ENCODE results near the gene TLE7.

Gene TLE7

GRCh38 chr16:71448274-71448866, 6.5 kb upstream of the TLE7 start:
- DNase-seq = no peak

- no peak for DNase-seq
Measured at GRCh38 chr16:71443714-71444113, 1.9 kb upstream of the TLE7 start.

DNA sequence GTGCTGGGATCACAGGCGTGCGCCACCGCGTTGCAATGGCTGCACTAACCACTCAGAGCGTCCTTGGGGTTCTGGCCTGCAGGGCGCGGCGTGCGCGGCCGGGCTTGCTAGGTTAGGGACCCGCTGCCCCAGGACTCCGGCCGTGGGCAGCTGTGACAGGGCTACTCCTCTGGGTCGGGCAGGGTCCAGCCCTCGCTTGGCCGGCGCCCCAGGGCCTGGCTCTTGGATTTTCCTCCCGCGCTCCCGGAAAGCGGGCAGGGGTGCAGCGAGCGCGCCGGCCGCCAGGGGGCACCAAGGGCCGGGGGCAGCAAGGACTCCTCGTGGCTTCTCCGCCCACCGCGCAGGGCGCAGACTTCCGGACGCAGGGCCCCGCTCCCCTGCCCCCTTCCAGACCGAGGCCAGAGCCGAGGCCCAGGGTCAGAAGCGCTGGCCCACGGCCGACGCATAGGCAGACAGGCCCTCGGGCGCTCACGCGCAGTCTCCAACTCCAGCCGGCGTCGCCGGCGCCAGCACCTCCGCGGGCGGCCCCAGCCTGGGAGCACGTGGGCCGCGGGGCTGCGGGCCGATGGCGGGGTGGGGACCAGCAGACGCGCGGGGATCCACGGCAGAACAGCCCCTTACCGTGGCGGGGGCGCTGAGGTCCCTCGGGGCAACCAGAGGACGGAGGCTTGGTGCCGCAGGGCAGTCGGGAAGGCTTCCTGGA, 355 bp downstream of the TLE7 start:
- DNase-seq = no peak

DNA sequence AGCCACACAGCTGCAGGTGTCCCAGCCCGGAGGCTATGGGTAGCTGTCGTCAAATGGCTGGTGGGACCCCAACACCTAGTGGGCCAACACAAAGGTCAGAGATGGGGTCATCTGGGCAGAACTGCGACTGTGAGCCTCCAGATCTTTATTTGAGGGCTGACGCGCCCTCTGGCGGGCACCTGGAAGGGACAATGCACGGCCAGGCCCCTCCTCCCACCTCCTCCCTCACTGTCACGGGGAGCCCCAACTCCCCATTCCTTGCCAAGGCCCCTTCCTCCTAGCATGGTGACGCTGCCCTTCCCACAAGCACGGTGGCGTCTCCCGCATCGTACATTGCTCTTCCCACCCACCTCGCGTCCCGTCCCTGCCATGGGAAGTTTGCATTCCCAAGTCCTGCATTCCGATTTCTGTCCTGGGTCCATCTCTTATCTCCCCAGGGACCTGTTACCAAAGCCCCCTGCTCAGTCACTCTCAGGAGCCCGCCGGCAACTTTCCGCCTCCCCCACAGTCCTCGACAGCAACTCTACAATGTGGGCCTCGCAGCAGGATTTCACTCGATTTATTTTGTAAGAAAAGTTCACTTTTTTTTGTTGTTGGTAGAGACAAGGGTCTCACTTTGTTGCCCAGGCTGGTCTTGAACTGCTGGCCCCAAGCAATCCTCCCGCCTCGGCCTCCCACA, 1.0 kb downstream of the TLE7 start:
- no peak for DNase-seq

DNA sequence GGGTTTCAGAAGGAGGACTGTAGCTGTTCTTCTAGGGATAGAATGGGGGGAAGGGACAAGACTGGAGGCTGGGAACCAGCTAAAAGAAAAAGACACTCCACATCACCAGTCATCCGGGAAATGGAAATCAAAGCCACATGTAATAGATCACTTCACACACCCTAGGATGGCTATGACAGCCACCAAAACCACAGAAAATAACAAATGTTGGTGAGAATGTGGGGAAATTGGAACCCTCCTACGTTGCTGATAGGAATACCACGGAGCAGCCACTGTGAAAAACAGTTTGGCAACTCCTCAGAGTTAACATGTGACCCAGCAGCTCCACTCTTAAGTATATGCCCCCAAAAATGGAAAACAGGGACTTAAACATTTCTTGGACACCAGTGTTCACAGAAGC, 2.3 kb downstream of the TLE7 start:
- no peak for DNase-seq

GRCh38 chr16:71436473-71436872, 5.4 kb downstream of the TLE7 start:
- DNase-seq = no peak

- no peak for DNase-seq
Measured at GRCh38 chr16:71432906-71433305, 8.9 kb downstream of the TLE7 start.

DNA sequence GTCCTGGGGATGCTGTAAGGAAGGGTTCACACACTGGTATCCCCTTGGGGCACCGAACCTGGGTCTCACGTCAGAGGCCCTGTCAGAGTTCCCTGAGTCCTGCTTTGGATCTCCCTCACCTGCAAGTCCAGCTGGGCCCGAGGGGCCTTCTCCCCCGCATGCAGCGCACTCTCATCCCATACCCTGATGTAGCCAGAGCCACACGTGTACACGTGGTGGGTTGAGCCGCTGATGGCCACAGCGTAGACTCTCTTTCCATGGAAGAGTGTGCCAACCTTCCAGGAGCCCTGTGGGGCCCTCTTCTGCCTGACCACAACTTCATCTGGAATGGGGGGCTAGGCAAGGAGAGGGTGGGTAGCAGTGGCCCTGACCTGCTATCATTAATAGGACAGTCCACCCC, 9.9 kb downstream of the TLE7 start:
- DNase-seq = no peak

- DNase-seq = no peak
Measured at GRCh38 chr16:71431176-71431575, 10.7 kb downstream of the TLE7 start.

DNA sequence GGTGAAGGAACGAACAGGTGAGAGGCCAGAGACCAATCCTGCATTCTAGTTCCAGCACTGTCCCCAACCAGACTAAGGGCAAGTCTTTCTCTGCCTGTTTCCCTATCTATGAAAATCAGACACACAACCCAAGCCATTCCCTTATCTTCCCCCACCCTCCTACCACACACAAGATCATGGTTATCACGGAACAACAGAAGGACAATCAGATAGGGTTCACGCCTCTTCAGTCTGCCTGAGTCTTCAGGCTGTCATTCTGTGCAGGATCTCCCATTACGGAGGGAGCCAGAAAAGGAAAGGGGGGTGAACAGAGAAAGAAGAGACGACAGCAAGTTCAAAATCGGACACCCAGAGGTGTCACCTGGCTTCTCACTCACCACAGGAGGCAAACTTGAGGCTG, 11.1 kb downstream of the TLE7 start:
- no peak for DNase-seq

DNA sequence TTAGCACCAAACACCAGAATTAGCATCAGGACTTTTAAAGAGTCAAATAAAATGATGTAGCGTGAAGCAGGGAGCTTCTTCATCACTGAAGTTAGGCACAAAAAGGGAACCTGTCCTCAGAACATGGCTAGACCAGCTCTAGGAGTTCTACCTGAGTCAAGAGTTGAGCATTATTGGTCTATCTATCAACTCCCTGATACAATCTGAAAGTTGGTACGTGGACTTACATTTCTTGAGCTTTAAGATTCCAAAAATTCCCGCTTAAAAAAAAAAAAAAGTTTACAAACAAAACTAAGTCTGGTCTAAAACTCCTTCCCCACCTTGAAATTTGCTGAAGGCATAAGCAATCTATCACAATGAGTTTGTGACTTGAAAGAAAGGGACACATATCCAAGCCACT, 12.3 kb downstream of the TLE7 start:
- DNase-seq = no peak

DNA sequence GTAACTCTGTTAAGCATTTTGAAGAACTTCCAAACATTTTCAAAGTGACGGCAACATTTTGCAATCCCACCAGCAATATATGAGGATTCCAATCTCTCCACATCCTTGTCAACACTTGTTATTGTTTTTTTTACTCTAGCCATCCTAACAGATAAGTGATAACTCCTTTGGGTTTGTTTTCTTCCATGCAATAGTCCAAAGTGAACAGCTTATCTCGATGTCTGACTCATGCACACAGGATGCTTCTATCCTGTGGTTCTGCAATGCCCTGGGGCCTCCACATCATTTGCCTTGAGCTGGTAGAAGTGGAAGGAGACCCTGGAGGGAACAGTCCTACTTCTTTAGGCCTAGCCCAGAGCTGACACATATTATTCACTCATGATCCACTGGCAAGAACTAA, 13.0 kb downstream of the TLE7 start:
- no peak for DNase-seq

- DNase-seq = no peak
Measured at GRCh38 chr16:71428385-71428784, 13.5 kb downstream of the TLE7 start.

DNA sequence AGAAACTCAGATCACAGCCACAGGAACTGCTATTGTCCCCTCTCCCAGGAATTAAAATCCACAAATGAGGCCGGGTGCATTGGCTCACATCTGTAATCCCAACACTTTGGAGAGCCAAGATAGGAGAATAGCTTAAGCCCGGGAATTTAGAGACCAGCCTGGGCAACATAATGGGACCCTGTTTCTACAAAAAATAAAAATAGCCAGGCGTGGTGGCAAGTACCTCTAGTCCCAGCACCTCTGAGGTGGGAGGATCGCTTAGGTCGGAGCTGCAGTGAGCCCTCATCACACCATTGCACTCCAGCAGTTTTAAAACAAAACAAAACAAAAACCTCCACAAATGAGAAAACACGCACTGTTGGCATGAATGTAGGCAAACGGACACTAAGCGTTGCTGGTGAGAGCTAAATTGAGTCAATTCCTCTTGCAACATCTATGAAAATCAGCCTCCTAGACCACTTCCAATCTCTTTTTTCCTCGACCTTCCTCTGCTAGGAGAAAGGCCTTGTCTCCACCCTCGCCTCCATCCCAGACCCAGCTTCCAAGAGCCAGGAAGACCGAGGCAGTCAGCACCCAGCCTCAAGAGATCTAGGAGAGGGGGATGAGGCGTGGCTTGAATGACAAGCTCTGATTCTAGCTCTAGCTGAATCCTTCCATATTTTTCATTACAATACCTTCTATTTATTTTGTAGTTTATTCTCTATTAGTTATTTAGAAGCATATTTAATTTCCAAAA, 14.8 kb downstream of the TLE7 start:
- no peak for DNase-seq

DNA sequence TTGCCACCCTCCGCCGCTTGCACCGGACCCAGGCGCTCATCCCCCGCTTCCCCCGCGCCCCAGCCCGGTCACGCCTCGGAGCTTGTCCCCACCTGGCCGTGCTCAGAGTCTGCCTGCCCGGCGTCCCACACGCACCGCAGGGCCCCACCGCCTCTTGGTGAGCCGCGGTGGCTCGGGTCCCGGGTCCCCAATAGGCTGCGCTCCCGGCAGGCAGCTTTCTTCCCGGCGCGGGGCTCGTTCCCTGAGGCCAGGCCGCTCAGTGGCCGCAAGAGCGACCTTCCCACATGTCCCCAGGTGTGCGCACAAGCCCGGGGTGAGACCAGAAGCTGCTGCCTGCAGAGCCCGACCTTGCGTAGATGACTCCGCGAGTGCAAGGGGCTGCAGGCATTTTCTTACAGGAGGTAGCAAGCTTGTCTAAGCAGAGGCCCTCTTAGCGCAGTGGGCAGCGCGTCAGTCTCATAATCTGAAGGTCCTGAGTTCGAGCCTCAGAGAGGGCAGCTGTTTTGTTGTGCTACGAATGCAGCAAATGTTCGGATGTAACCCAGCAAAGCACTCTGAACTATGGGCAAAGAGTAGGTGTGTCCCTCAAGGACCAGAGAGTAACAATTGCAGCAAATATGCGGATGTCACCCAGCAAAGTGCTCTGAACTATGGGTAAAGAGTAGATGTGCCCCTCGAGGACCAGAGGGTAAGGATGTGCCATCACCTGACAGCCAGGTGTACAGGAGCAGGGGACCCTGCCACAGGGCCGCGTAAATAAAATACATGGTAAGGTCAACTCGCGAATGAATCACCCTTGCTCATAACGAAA, 15.6 kb downstream of the TLE7 start:
- peak; percentile 60 for DNase-seq

DNA sequence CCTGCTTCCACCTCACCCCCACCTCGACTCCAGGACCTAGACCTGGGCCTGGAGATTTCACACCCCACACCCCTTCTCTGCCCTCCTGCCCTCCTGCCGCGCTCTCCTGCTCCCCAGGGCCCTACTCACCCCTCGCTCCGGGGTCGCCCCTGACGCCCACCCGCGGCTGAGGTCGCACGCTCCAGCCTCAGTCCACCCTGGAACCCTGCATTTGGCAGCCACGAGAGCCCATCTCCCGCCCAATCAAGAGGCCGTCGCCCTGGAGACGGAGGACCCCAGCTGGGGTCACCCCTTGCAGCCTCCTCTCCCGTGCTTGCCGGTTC, 16.1 kb downstream of the TLE7 start:
- no peak for DNase-seq

- DNase-seq = no peak
Measured at GRCh38 chr16:71424626-71425025, 17.2 kb downstream of the TLE7 start.

DNA sequence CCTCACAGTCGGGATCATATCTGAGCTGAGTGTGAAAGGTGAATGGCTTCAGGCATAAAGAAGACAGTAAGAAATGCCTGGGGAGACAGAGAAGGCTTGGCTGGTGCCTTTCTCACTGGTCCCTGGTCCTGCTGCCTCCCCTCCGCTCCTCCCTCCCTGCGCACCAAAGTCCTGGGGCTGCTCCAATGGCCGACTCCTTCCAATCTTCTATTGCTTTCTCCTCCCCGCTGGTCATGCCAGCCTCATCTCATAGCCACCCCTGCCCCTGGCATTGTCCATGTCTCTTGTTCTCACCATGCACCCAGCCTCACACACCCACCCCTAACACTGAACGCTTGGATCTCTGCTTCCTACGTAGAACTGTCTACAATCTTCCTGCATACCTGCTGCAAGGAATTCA, 18.0 kb downstream of the TLE7 start:
- DNase-seq = no peak

DNA sequence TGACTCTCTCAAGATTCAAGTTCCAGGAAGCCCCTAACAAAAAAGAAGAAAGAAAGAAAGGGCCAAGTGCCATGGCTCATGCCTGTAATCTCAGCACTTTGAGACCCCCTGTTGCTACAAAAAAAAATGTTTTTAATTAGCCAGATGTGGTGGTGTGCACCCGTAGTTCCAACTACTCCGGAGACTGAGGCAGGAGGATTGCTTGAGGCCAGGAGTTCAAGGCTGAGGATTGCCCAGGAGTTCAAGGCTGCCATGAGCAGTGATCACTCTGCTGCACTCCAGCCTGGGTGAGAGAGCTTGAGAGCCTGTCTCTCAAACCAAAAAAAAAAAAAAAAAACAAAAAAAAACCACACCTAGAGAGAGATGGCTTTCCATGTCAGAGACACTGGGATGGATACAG, 18.8 kb downstream of the TLE7 start:
- no peak for DNase-seq

DNA sequence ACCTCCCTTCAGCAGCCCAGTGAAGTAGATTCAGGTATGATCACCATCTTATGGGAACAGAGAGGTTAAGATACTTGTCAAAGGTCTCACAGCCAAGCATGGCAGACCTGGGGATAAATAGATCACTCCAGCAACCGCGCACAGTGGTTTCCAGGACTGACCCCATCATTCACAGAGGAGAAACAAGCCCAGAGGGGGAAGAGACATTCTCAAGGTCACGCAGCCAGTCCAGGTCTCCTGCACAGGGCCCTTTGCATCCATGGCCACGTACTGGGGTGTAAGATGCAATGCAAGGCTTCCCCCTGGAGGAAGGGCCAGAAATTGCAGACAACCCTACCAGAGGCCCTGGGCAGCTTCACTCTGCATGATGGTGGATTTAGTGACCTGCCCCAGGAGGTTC, 19.9 kb downstream of the TLE7 start:
- no peak for DNase-seq

GRCh38 chr16:71414038-71414437, 27.8 kb downstream of the TLE7 start:
- DNase-seq = no peak

DNA sequence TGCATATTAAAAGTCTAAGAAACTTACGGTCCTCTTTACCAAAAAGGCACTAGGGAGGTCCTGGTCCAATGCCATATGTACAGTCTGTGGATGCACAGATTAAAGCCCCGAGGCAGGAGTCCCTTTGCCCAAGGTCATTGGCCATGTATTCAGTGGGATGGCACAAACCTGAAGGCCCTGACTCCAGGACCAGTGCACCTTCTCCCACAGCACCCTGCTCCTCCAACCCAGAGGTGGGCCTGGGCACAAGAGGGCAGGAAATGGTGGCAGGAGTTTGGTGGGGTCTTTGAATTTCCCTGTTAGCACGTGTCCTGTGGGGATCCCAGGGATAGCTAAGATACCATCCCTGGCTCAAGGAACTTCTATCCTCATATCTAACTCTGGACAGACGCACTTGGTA, 28.5 kb downstream of the TLE7 start:
- DNase-seq = no peak

All from effector CD4-positive, alpha-beta T cell (primary cell).